ENCODE results near the gene SRRM3. TPM values are rescaled to one million over a fixed set of nuclear protein-coding genes. Genes with fewer than 3 reads are reported as not detected.
"Not testable (repeated sequence)": the region's sequence is repeated elsewhere in the genome, so short reads cannot be mapped to it uniquely, and the experiment has no call there.

The SRRM3 gene
- polyA plus RNA-seq, 1 donor from 2014 or later: 34.9 TPM

- no peak for TF ChIP-seq CTCF (IDR thresholded peaks at IDR 0.05; ENCODE audit: poor library complexity, severe bottlenecking)
Measured at GRCh38 chr7:76333511-76334101, 131.9 kb downstream of the SRRM3 start (continued).

GRCh38 chr7:76334320-76334967, 132.7 kb downstream of the SRRM3 start:
- Histone ChIP-seq H3K27ac (ENCODE audit: low read length) (no peak overlapping the region), H3K9me2 (ENCODE audit: insufficient read depth, low read length) (no peaks in the 10 kb centered on the region), H3K4me3 (ENCODE audit: low read length) (no peak overlapping the region), H4K20me1 (ENCODE audit: insufficient read depth) (peaks cover 75% of the 10 kb centered on the region), H2AFZ (ENCODE audit: low read depth, low read length) (no peak overlapping the region), H3K79me2 (replicated peaks; ENCODE audit: insufficient read depth, low read length) (peaks cover 89% of the 10 kb centered on the region), H3K27me3 (ENCODE audit: insufficient read depth, low read depth, low read length) (no peaks in the 10 kb centered on the region), H3K9me3 (ENCODE audit: low read length) (no peaks in the 10 kb centered on the region), H3K9ac (ENCODE audit: low read length) (no peak overlapping the region), H3K36me3 (ENCODE audit: insufficient read depth, low read length) (no peaks in the 10 kb centered on the region), H3K4me2 (ENCODE audit: low read length) (no peak overlapping the region), H3F3A (ENCODE audit: insufficient read depth, low read length, poor library complexity, severe bottlenecking) (no peaks in the 10 kb centered on the region)
- no peak for TF ChIP-seq REST (IDR thresholded peaks at IDR 0.05; ENCODE audit: borderline replicate concordance)
- no peak for TF ChIP-seq EZH2 (IDR thresholded peaks at IDR 0.05; ENCODE audit: borderline replicate concordance, insufficient read depth, low read length, poor library complexity, severe bottlenecking)
- no peak for TF ChIP-seq TAF1 (IDR thresholded peaks at IDR 0.05; ENCODE audit: low read depth)
- no peak for TF ChIP-seq CTCF (IDR thresholded peaks at IDR 0.05; ENCODE audit: poor library complexity, severe bottlenecking)
- no peak for TF ChIP-seq MXI1 (conservative IDR thresholded peaks at IDR 0.05; ENCODE audit: poor library complexity, severe bottlenecking)
- TF ChIP-seq EP300 (conservative IDR thresholded peaks at IDR 0.05; ENCODE audit: poor library complexity, severe bottlenecking): no peak
- TF ChIP-seq RAD21 (conservative IDR thresholded peaks at IDR 0.05): no peak
- no peak for TF ChIP-seq SMC3 (conservative IDR thresholded peaks at IDR 0.05; ENCODE audit: poor library complexity)
- no peak for TF ChIP-seq POLR2AphosphoS5 (IDR thresholded peaks at IDR 0.05)

- H4K20me1 ChIP-seq (ENCODE audit: insufficient read depth): peaks cover 71% of the 10 kb centered on the region
Measured at GRCh38 chr7:76335417-76335816, 133.7 kb downstream of the SRRM3 start.

More at GRCh38 chr7:76335417-76335816, 133.7 kb downstream of the SRRM3 start:
- H3K4me3 ChIP-seq (ENCODE audit: low read length); H3F3A ChIP-seq (ENCODE audit: insufficient read depth, low read length, poor library complexity, severe bottlenecking); H3K9me2 ChIP-seq (ENCODE audit: insufficient read depth, low read length); H3K27ac ChIP-seq (ENCODE audit: low read length); H3K9me3 ChIP-seq (ENCODE audit: low read length); H3K36me3 ChIP-seq (ENCODE audit: insufficient read depth, low read length); H3K27me3 ChIP-seq (ENCODE audit: insufficient read depth, low read depth, low read length); H2AFZ ChIP-seq (ENCODE audit: low read depth, low read length); H3K4me2 ChIP-seq (ENCODE audit: low read length); H3K9ac ChIP-seq (ENCODE audit: low read length): not testable (repeated sequence)
- H3K79me2 ChIP-seq (replicated peaks; ENCODE audit: insufficient read depth, low read length): peaks cover 95% of the 10 kb centered on the region

Data from neural cell (in vitro differentiated cells).